Activated B cell treated with CpG ODN at 0.5 μM for 24 hours (primary cell): ENCODE measurements around the gene KIF26B. TPM values are rescaled to one million over a fixed set of nuclear protein-coding genes. Genes with fewer than 3 reads are reported as not detected.

Source experiments
- ATAC-seq: fragments of 200-7000 bp; cut with Tn5 transposase; one replicate; pipeline ENCODE4 v1.10.0; 2021; ENCODE audit warnings: low read depth, mild to moderate bottlenecking, moderate library complexity
- CTCF ChIA-PET: fragments of 350-600 bp; sonication (Branson Sonifier 250); formaldehyde crosslinking; loops from one replicate; lab custom pipeline; 2021; ENCODE audit warnings: antibody characterized with exemption; lab: Charles Lee
- POLR2A ChIA-PET: fragments of 350-600 bp; sonication (Branson Sonifier 250); formaldehyde crosslinking; loops from one replicate; lab custom pipeline; 2021; ENCODE audit warnings: antibody characterized with exemption; lab: Charles Lee
- DNase-seq: peaks from one replicate; pipeline ENCODE4 v3.0.0; 2022
- H3K27ac Mint-ChIP-seq: one replicate; pipeline ENCODE4 v1.8.0; 2020; ENCODE audit warnings: mixed read lengths
- H3K27me3 Mint-ChIP-seq: one replicate; pipeline ENCODE4 v1.8.0; 2021; ENCODE audit warnings: mixed read lengths
- H3K36me3 Mint-ChIP-seq: one replicate; pipeline ENCODE4 v1.8.0; 2021; ENCODE audit warnings: low read depth, mixed read lengths
- H3K4me1 Mint-ChIP-seq: one replicate; pipeline ENCODE4 v1.8.0; 2021; ENCODE audit warnings: mixed read lengths
- H3K4me3 Mint-ChIP-seq: one replicate; pipeline ENCODE4 v1.8.0; 2020; ENCODE audit warnings: mild to moderate bottlenecking, mixed read lengths
- H3K9me3 Mint-ChIP-seq: one replicate; pipeline ENCODE4 v1.8.0; 2020; ENCODE audit warnings: mixed read lengths
- intact Hi-C: fragments of 100-400 bp; cut with micrococcal nuclease; formaldehyde crosslinking; loops from one replicate; pipeline ENCODE4 v1.15.1; 2024
- total RNA-seq: library from RNA; stranded (reverse); gene quantifications from 2 replicates; pipeline ENCODE4 v1.2.3, GENCODE V29; 2022
- TF ChIP-seq, protein P1 (sequence below): fragments of 200-600 bp; IDR thresholded peaks from one replicate; pipeline ENCODE4 v1.8.0; 2022; ENCODE audit warnings: antibody characterized with exemption, mild to moderate bottlenecking

Gene KIF26B
- total RNA-seq, 1 donor from 2014 or later, result 1.7 TPM

GRCh38 chr1:245645406-245645805 is 490.6 kb downstream of the KIF26B start:
- Mint-ChIP-seq H3K36me3 (no peaks in the 10 kb centered on the region), H3K27me3 (peaks cover 4% of the 10 kb centered on the region), H3K4me1 (peaks cover 13% of the 10 kb centered on the region), H3K9me3 (peaks cover 16% of the 10 kb centered on the region), H3K4me3 (peak overlapping the region; percentile 62), H3K27ac (peak overlapping the region; percentile 57)
- TF ChIP-seq, protein P1, sequence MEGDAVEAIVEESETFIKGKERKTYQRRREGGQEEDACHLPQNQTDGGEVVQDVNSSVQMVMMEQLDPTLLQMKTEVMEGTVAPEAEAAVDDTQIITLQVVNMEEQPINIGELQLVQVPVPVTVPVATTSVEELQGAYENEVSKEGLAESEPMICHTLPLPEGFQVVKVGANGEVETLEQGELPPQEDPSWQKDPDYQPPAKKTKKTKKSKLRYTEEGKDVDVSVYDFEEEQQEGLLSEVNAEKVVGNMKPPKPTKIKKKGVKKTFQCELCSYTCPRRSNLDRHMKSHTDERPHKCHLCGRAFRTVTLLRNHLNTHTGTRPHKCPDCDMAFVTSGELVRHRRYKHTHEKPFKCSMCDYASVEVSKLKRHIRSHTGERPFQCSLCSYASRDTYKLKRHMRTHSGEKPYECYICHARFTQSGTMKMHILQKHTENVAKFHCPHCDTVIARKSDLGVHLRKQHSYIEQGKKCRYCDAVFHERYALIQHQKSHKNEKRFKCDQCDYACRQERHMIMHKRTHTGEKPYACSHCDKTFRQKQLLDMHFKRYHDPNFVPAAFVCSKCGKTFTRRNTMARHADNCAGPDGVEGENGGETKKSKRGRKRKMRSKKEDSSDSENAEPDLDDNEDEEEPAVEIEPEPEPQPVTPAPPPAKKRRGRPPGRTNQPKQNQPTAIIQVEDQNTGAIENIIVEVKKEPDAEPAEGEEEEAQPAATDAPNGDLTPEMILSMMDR, result no peak
- intact Hi-C loops, result no loop called here
- ChIA-PET POLR2A (no interaction called here), CTCF (no interaction called here)
- ATAC-seq (no peak), DNase-seq (no peak)

DNA sequence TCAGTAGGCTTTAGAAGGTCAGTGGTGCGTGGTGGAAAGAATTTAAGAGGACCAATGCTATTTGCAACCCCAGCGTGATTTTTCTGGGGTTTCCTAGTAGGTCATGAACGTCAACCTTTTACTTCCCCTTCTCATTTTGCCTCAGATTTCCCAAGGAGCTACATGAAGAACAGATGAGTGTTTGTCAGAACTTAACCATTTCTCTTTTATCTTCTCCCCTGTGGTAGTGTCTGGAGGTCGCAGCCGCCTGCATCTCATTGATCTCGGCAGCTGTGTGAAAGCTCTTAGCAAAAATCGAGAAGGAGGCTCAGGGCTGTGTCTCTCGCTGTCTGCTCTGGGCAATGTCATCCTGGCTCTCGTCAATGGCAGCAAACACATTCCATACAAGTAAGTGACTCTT is 491.1 kb downstream of the KIF26B start:
- DNase-seq, result no peak
- H3K4me3 Mint-ChIP-seq, result peak overlapping the region; percentile 62
- TF ChIP-seq, protein P1, result no peak
- H3K9me3 Mint-ChIP-seq, result peaks cover 16% of the 10 kb centered on the region
- ChIA-PET POLR2A (no interaction called here), CTCF (no interaction called here)
- peaks cover 5% of the 10 kb centered on the region for H3K27me3 Mint-ChIP-seq
- no peaks in the 10 kb centered on the region for H3K36me3 Mint-ChIP-seq
- H3K4me1 Mint-ChIP-seq, result peaks cover 13% of the 10 kb centered on the region
- H3K27ac Mint-ChIP-seq, result peak overlapping the region; percentile 57
- ATAC-seq, result peak; percentile 69
- intact Hi-C loops, result no loop called here

DNA sequence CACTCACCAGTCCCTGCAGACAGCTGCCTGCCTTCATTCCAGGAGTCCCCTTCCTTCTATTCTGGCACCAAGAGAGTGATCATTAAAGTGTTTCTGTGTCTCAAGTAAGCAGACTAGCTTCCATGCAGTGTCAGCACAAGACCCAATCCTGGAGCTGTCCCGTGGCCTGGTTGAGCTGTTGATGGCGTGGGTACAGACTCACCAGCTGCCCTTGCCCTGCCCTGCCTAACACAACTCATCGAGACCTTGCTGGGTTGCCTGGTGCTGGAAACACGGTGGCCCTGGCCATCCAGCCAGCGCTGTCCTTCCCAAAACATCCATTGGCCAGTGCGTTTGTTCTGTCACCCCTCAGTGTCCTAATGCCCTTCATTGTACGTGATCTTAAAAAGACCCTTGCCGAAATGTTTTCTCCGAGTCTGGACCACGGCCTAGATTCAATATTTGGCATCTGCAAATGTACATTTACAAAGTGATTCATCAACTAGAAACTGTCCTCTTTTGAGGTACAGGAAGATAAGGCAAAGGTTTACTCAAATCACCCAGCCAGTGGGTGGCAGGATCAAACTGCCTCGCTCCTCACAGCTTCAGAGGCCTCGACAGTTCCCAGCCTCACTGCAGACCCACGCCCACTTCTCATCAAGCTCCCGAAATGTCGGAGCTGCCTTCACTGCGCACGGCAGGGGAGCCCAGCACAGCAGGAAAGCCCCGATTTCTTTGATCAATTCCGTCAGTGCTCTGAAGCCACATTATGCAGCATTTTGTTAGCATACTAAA is 494.2 kb downstream of the KIF26B start:
- Mint-ChIP-seq H3K4me3 (no peak overlapping the region), H3K27me3 (peaks cover 5% of the 10 kb centered on the region), H3K27ac (no peak overlapping the region), H3K4me1 (peaks cover 13% of the 10 kb centered on the region), H3K36me3 (no peaks in the 10 kb centered on the region), H3K9me3 (no peaks in the 10 kb centered on the region)
- TF ChIP-seq, protein P1, result no peak
- DNase-seq, result no peak
- no peak for ATAC-seq
- ChIA-PET POLR2A (interaction anchor here (0.6 kb wide), 1 partner anchor 39 kb away, joined by 3 read pairs; no protein-coding TSS in a partner anchor), CTCF (no interaction called here)
- intact Hi-C loops, result no loop called here

- ChIA-PET CTCF (no interaction called here), POLR2A (no interaction called here)
- peaks cover 5% of the 10 kb centered on the region for H3K27me3 Mint-ChIP-seq
- no peak overlapping the region for H3K4me3 Mint-ChIP-seq
- DNase-seq (no peak), ATAC-seq (no peak)
- no peaks in the 10 kb centered on the region for H3K9me3 Mint-ChIP-seq
- TF ChIP-seq, protein P1, result no peak
- no peak overlapping the region for H3K27ac Mint-ChIP-seq
- H3K4me1 Mint-ChIP-seq, result peaks cover 13% of the 10 kb centered on the region
- intact Hi-C loops, result no loop called here
- H3K36me3 Mint-ChIP-seq, result no peaks in the 10 kb centered on the region
Observed at GRCh38 chr1:245649666-245650065, 494.9 kb downstream of the KIF26B start.

DNA sequence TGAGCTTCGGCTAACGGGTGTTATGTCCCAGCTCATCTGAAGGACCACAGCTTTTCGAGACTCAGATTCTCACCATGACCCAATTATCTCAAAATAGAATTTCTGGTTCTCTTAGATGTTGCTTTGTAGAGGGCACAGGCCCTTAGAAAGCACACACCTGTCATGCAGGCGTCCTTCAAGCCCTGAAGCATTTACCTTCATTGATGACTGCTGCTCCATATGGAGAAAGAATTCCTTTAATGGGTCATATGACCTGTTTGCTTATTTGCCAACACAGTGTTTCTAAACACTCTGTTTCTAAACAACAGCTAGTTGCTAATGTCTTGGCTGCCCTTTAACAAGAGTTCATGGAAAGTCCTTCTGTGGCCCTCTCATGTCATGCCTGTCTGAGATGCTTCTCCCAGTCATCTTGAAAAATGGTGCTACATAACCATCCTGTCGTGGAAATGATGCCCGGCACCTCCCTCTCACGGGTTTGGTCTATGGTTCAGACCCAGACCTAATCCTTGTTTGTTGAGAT is 495.7 kb downstream of the KIF26B start:
- ChIA-PET CTCF (no interaction called here), POLR2A (no interaction called here)
- H3K27ac Mint-ChIP-seq, result no peak overlapping the region
- H3K4me1 Mint-ChIP-seq, result peaks cover 9% of the 10 kb centered on the region
- H3K4me3 Mint-ChIP-seq, result no peak overlapping the region
- no peak for ATAC-seq
- intact Hi-C loops, result no loop called here
- TF ChIP-seq, protein P1, result no peak
- H3K36me3 Mint-ChIP-seq, result no peaks in the 10 kb centered on the region
- DNase-seq, result no peak
- peaks cover 4% of the 10 kb centered on the region for H3K27me3 Mint-ChIP-seq
- no peaks in the 10 kb centered on the region for H3K9me3 Mint-ChIP-seq
